Measurements from ENCODE around the gene TRAK2.

DNA sequence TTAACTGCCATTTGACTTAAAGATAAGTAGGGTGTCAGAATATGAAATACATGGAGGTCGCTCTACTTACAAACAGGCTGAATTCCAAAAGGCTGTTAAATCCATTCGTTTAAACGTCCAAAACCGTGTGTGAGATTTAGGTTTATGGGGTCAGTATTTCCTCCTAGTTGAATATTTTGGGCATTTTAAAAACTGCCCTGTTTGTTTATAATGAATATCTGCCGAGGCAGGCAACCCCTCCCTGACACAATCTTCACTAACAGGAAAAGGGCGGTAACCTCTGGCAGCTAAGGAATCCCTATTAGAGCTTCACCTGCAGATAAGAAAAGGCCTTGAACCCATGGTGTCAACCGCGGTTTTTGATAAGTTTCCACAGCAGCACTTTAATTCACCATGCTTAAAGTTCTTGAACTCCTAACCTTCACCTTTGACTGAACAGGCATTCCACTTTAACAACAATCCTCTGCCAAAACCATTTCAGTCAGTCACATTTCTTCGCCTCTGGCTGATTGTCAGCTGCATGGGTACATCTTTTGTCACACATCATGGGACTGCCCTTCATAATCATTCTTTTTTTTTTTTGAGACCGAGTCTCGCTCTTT is 17.8 kb downstream of the TRAK2 start:
- TF ChIP-seq, protein P1, sequence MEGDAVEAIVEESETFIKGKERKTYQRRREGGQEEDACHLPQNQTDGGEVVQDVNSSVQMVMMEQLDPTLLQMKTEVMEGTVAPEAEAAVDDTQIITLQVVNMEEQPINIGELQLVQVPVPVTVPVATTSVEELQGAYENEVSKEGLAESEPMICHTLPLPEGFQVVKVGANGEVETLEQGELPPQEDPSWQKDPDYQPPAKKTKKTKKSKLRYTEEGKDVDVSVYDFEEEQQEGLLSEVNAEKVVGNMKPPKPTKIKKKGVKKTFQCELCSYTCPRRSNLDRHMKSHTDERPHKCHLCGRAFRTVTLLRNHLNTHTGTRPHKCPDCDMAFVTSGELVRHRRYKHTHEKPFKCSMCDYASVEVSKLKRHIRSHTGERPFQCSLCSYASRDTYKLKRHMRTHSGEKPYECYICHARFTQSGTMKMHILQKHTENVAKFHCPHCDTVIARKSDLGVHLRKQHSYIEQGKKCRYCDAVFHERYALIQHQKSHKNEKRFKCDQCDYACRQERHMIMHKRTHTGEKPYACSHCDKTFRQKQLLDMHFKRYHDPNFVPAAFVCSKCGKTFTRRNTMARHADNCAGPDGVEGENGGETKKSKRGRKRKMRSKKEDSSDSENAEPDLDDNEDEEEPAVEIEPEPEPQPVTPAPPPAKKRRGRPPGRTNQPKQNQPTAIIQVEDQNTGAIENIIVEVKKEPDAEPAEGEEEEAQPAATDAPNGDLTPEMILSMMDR (IDR thresholded peaks at IDR 0.05), result no peak
- TF ChIP-seq POLR2AphosphoS5 (IDR thresholded peaks at IDR 0.05) (no peak), POLR2A (IDR thresholded peaks at IDR 0.05) (no peak), EP300 (IDR thresholded peaks at IDR 0.05) (no peak)

All from stomach (tissue), 4 donors.